Mammary epithelial cell (primary cell): ENCODE data around the gene RCSD1.

Source experiments
- EZH2 ChIP-seq: IDR thresholded peaks from 2 replicates; pipeline ENCODE4 v1.6.1; 2012; ENCODE audit warnings: low read length, inconsistent platforms, borderline replicate concordance
- TF ChIP-seq, protein P1 (sequence below), 2 donors: IDR thresholded peaks in 1 of 2; conservative IDR thresholded peaks in 1 of 2; 2 replicates each; pipeline ENCODE4 v1.5.1; 2011 to 2012; ENCODE audit warnings: inconsistent platforms in 2 of 2, low read length in 2 of 2, mild to moderate bottlenecking in 2 of 2, control low read depth in 1 of 2, low read depth in 1 of 2; ENCODE audit not compliant: insufficient read depth in 1 of 2; ENCODE audit errors: extremely low read depth in 1 of 2

DNA sequence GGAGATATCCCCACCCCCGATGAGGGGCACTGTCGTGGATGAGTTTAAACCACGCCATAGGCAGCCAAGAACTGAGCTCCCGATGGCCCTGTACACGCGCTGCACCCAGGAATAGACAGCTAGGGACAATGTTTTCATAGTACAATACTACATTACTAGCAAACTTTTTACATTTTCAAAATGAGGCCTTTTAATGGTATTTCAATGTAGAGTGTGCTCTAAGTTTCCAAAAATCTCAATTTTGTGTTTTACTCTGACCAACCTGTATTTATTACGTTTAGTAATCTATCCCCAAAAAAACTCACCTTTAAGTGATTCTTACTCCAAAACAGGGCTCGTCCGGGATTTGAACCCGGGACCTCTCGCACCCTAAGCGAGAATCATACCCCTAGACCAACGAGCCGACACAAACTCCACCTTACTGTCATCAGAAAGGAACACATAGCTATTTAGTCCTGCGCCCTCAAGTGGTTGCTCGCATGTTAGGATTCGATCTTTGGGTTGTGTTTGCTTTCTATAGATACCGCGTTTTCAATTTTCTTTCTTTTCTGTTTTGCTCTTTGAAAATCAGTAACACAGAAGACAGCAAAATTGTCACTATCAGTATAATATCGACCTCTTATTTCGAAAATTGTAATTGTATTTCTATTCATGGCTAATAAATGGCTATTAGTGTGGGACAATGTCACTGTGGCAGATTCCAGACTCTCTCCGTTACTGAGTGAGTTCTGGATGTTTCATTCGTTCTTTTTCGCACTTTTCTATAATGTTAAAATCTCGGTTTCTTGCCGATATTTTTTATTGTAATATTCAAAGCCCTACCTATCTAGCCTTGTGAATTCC lies 85.3 kb downstream of the RCSD1 start:
- no peak for TF ChIP-seq EZH2
- TF ChIP-seq, protein P1, sequence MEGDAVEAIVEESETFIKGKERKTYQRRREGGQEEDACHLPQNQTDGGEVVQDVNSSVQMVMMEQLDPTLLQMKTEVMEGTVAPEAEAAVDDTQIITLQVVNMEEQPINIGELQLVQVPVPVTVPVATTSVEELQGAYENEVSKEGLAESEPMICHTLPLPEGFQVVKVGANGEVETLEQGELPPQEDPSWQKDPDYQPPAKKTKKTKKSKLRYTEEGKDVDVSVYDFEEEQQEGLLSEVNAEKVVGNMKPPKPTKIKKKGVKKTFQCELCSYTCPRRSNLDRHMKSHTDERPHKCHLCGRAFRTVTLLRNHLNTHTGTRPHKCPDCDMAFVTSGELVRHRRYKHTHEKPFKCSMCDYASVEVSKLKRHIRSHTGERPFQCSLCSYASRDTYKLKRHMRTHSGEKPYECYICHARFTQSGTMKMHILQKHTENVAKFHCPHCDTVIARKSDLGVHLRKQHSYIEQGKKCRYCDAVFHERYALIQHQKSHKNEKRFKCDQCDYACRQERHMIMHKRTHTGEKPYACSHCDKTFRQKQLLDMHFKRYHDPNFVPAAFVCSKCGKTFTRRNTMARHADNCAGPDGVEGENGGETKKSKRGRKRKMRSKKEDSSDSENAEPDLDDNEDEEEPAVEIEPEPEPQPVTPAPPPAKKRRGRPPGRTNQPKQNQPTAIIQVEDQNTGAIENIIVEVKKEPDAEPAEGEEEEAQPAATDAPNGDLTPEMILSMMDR (conservative IDR thresholded peaks at IDR 0.05 in 1 of 2, IDR thresholded peaks at IDR 0.05 in 1 of 2; ENCODE audit: extremely low read depth in 1 of 2, insufficient read depth in 1 of 2, low read depth in 1 of 2, low read length in 2 of 2) = peak; percentile 88 to 99
